ENCODE measurements around the gene PDXDC1. TPM values are rescaled to one million over a fixed set of nuclear protein-coding genes. Genes with fewer than 3 reads are reported as not detected.
A peak's percentile ranks its signal among the peaks of the same experiment; 100 is the strongest.
"Not testable (repeated sequence)": the region's sequence is repeated elsewhere in the genome, so short reads cannot be mapped to it uniquely, and the experiment has no call there.

PDXDC1 gene
- total RNA-seq, 1 experiment from 2014 or later, result 62.6 TPM

DNA sequence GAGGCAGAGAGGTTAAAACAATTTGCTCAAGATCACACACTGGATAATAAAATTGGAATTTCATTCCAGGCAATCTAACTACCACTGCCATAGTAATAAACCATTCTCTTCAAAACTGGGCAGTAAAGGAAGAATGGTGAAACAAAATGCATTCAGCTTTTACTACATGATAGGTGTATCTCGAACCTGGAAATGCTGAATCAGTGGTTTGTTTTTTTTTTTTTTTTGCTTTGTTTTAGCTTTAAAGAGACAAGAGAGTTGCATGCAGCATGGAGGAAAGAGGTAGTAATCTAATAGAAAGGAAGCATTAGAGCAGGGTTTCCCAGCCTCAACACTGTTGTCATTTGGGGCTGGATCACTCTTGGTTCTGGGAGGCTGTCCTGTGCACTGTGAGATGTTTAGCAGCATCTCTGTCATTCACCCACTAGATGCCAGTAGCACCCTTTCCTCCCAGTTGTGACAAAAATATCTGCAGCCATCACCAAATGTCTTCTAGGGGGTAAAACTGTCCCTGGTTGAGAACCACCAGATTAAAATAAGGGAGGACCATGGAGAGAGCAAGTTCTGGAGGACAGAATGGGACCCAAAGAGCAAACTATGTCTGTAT is 115.9 kb downstream of the PDXDC1 start:
- DNase-seq; intact Hi-C loops (cut with micrococcal nuclease); H2AFZ ChIP-seq (ENCODE audit: low read length); CTCF ChIA-PET; BruUV-seq (replicated peaks); H3K4me3 ChIP-seq (ENCODE audit: low read length); H3K9me3 ChIP-seq (ENCODE audit: low read length); H3K27ac ChIP-seq (ENCODE audit: low read length); H3K4me1 ChIP-seq (ENCODE audit: insufficient read depth, low read length); H4K20me1 ChIP-seq (ENCODE audit: low read length); H3K9me2 ChIP-seq (replicated peaks; ENCODE audit: low read length); H3F3A ChIP-seq (ENCODE audit: low read length, unreplicated experiment); H3K27me3 ChIP-seq (ENCODE audit: low read length); H3K9ac ChIP-seq (ENCODE audit: low read length); POLR2A ChIA-PET (ENCODE audit: unreplicated experiment); ATAC-seq; H3K36me3 ChIP-seq (ENCODE audit: low read depth, low read length); H3K4me2 ChIP-seq (ENCODE audit: low read length): not testable (repeated sequence)
- TF ChIP-seq, protein P1, sequence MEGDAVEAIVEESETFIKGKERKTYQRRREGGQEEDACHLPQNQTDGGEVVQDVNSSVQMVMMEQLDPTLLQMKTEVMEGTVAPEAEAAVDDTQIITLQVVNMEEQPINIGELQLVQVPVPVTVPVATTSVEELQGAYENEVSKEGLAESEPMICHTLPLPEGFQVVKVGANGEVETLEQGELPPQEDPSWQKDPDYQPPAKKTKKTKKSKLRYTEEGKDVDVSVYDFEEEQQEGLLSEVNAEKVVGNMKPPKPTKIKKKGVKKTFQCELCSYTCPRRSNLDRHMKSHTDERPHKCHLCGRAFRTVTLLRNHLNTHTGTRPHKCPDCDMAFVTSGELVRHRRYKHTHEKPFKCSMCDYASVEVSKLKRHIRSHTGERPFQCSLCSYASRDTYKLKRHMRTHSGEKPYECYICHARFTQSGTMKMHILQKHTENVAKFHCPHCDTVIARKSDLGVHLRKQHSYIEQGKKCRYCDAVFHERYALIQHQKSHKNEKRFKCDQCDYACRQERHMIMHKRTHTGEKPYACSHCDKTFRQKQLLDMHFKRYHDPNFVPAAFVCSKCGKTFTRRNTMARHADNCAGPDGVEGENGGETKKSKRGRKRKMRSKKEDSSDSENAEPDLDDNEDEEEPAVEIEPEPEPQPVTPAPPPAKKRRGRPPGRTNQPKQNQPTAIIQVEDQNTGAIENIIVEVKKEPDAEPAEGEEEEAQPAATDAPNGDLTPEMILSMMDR (conservative IDR thresholded peaks at IDR 0.05; ENCODE audit: low read depth, low read length), result 0 out of 2 replicates have a peak, but pooled peaks have one; percentile 21
- H3K79me2 ChIP-seq (ENCODE audit: low read length), result peaks cover 20% of the 10 kb centered on the region

DNA sequence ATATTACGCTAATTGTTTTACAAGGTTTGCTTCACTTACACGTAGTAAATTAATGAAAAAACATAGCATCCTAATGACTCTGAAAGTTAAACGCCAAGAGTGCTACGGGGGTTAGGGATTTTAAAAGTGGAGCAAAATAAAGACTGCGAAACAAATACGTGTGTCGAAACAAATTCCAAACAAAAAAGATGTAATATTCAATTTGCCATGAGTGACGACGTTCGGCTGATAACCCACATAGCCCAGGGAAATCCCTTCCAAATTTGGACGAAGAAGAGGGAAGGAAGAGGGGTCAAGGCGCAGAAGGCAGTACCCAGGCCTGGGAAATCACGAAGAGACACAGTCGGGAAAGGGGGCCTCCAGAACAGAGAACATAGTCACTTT is 118.7 kb downstream of the PDXDC1 start:
- POLR2A ChIA-PET (ENCODE audit: unreplicated experiment); H3K36me3 ChIP-seq (ENCODE audit: low read depth, low read length); CTCF ChIA-PET; H3K4me1 ChIP-seq (ENCODE audit: insufficient read depth, low read length); H3K9me3 ChIP-seq (ENCODE audit: low read length); ATAC-seq; H3K9me2 ChIP-seq (replicated peaks; ENCODE audit: low read length); H3F3A ChIP-seq (ENCODE audit: low read length, unreplicated experiment); H4K20me1 ChIP-seq (ENCODE audit: low read length); H2AFZ ChIP-seq (ENCODE audit: low read length); H3K27me3 ChIP-seq (ENCODE audit: low read length); intact Hi-C loops (cut with micrococcal nuclease); DNase-seq: not testable (repeated sequence)
- Histone ChIP-seq H3K4me3 (ENCODE audit: low read length) (peak overlapping the region; percentile 72), H3K27ac (ENCODE audit: low read length) (0 out of 2 replicates have a peak overlapping the region, but pooled peaks have one; percentile 40), H3K9ac (ENCODE audit: low read length) (peak overlapping the region; percentile 78), H3K79me2 (ENCODE audit: low read length) (peaks cover 20% of the 10 kb centered on the region), H3K4me2 (ENCODE audit: low read length) (peak overlapping the region; percentile 82)
- BruUV-seq (replicated peaks), result TSS peak; percentile 77

DNA sequence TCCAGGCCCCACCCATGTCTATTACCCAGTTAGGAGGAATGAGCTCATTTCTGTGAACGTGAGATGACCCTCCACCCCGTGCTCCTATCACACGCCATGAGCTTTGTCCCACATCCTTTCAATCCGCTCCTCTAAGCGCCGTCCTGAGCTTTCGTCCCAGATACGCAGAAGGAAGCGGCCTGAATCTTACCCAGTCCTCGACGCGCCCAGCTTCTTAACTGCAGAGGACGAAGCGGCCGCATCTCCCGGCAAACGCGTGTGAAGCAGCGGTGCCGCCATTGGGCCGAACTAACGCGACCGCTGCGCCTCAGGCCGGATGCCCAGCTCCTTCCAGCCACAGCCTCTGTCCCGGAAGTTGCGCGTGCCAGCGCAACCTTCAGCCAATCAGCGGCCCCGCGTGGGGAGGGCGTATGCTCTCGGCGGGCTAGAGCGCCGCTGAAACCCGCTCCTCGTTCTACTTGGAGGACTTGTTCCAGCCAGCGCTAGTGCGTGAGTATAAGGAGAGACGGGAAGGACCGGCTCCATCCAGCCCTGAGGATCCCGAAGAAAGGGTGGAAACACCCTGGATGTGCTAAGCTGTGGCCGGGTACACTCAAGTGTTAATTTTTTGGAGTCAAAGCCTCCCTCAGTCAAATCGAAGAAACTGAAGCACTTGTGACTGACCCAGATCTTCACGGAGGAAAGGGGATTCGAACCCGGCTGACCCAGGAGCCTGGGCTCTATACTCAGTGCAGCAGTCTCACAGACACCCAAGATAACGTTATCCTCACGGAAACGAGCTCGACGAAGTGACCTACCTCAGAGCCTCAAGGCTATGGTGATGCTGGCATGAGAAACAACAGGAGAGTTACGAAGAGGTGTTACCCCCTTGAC is 119.4 kb downstream of the PDXDC1 start, which contains the start of gene RRN3:
Gene RRN3, minus strand, starts transcription at position 318 of the 873 bp plus-strand sequence. Its CDS starts 39 bp downstream, at position 279.
- POLR2A ChIA-PET (ENCODE audit: unreplicated experiment); H3K9me3 ChIP-seq (ENCODE audit: low read length); intact Hi-C loops (cut with micrococcal nuclease); H4K20me1 ChIP-seq (ENCODE audit: low read length); H3K36me3 ChIP-seq (ENCODE audit: low read depth, low read length); H3K4me1 ChIP-seq (ENCODE audit: insufficient read depth, low read length); H3F3A ChIP-seq (ENCODE audit: low read length, unreplicated experiment); H3K9me2 ChIP-seq (replicated peaks; ENCODE audit: low read length); H3K27me3 ChIP-seq (ENCODE audit: low read length); CTCF ChIA-PET: not testable (repeated sequence)
- TSS peak; percentile 97 for BruUV-seq (replicated peaks)
- DNase-seq, result peak; percentile 88
- ATAC-seq, result peak; percentile 98
- Histone ChIP-seq H3K4me2 (ENCODE audit: low read length) (peak within 1 kb of the TSS; percentile 82), H3K4me3 (ENCODE audit: low read length) (peak within 1 kb of the TSS; percentile 72), H3K9ac (ENCODE audit: low read length) (peak within 1 kb of the TSS; percentile 78), H2AFZ (ENCODE audit: low read length) (peak within 1 kb of the TSS; percentile 87), H3K27ac (ENCODE audit: low read length) (peak within 1 kb of the TSS; percentile 40; the same call in 1 of the 2 replicates), H3K79me2 (ENCODE audit: low read length) (peaks cover 20% of the 10 kb centered on the region)

DNA sequence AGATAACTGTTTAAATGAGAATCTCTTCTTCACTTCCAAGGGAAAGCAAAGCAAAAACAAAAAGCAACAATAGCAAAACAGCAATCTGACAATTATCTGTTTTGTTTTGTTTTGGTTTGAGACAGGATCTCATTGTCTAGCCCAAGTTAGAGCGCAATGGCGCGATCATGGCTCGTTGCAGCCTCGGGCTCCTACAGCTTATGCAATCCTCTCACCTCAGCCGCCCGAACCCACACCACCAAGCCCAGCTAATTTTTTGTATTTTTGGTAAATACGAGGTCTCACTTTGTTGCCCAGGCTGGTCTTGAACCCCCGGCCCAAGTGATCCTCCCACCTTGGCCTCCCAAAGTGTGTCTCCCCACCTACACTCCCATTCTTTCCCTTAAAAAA is 121.8 kb downstream of the PDXDC1 start:
- intact Hi-C loops (cut with micrococcal nuclease); H3K4me2 ChIP-seq (ENCODE audit: low read length); H3K4me3 ChIP-seq (ENCODE audit: low read length); CTCF ChIA-PET; H2AFZ ChIP-seq (ENCODE audit: low read length); H3K9me3 ChIP-seq (ENCODE audit: low read length); H3F3A ChIP-seq (ENCODE audit: low read length, unreplicated experiment); H3K36me3 ChIP-seq (ENCODE audit: low read depth, low read length); H3K27me3 ChIP-seq (ENCODE audit: low read length); H3K9ac ChIP-seq (ENCODE audit: low read length); POLR2A ChIA-PET (ENCODE audit: unreplicated experiment); DNase-seq; H4K20me1 ChIP-seq (ENCODE audit: low read length); ATAC-seq; BruUV-seq (replicated peaks); H3K9me2 ChIP-seq (replicated peaks; ENCODE audit: low read length); H3K27ac ChIP-seq (ENCODE audit: low read length); H3K4me1 ChIP-seq (ENCODE audit: insufficient read depth, low read length): not testable (repeated sequence)
- H3K79me2 ChIP-seq (ENCODE audit: low read length), result peaks cover 20% of the 10 kb centered on the region

DNA sequence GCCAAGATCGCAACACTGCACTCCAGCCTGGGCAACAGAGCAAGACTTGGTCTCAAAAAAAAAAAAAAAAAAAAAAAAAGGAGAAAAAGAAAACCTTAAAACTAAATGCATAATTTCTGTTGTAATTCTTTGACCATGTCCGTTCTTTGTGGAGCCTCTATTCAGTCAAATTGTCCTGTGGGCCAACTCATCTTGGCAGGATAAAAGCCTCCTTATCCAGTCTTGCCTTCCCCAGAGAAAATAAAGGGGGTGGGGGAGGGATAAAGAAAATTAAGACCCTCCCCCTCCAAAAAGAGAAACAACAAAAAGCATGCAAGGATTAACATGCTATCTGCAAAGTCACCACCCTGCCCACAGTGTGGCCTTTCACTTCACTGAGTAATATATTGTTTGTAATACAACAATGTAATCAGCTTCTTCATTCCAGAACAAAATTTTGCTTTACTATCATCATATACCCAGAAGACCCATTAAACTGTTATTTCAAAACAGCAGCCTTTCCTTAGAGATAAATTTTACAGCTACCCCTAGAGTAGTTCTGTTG is 124.6 kb downstream of the PDXDC1 start:
- H2AFZ ChIP-seq (ENCODE audit: low read length); ATAC-seq; H3K27ac ChIP-seq (ENCODE audit: low read length); H3K4me3 ChIP-seq (ENCODE audit: low read length); H3K4me1 ChIP-seq (ENCODE audit: insufficient read depth, low read length); H3K9me2 ChIP-seq (replicated peaks; ENCODE audit: low read length); POLR2A ChIA-PET (ENCODE audit: unreplicated experiment); H4K20me1 ChIP-seq (ENCODE audit: low read length); DNase-seq; intact Hi-C loops (cut with micrococcal nuclease); H3K27me3 ChIP-seq (ENCODE audit: low read length); H3K4me2 ChIP-seq (ENCODE audit: low read length); H3K9me3 ChIP-seq (ENCODE audit: low read length); H3F3A ChIP-seq (ENCODE audit: low read length, unreplicated experiment); CTCF ChIA-PET; H3K79me2 ChIP-seq (ENCODE audit: low read length); H3K36me3 ChIP-seq (ENCODE audit: low read depth, low read length); H3K9ac ChIP-seq (ENCODE audit: low read length); BruUV-seq (replicated peaks): not testable (repeated sequence)
